CD4-positive, alpha-beta memory T cell (primary cell): ENCODE measurements around the gene NUP42. TPM values are rescaled to one million over a fixed set of nuclear protein-coding genes. Genes with fewer than 3 reads are reported as not detected.
A peak's percentile ranks its signal among the peaks of the same experiment; 100 is the strongest.

Source experiments
- CTCF ChIA-PET: fragments of 350-600 bp; sonication (Branson Sonifier 250); formaldehyde crosslinking; loops from one replicate; lab custom pipeline; 2021; ENCODE audit warnings: inconsistent platforms; ENCODE audit not compliant: partially characterized antibody; lab: Charles Lee
- POLR2A ChIA-PET: fragments of 350-600 bp; sonication (Branson Sonifier 250); formaldehyde crosslinking; loops from one replicate; lab custom pipeline; 2021; ENCODE audit not compliant: partially characterized antibody; lab: Charles Lee
- DNase-seq, 5 donors: peaks; one replicate each; pipeline versions ENCODE4 v3.0.0 to v3.0.0-alpha.2; 2020 to 2022; ENCODE audit warnings: mixed read lengths in 1 of 5
- H3K27ac ChIP-seq: one replicate; pipeline ENCODE4 v1.7.0; 2013; ENCODE audit warnings: low read depth, low read length
- H3K27me3 ChIP-seq: 2 replicates; pipeline ENCODE4 v1.7.0; 2013; ENCODE audit warnings: mild to moderate bottlenecking, low read length, moderate library complexity; ENCODE audit not compliant: insufficient read depth
- H3K36me3 ChIP-seq: 2 replicates; pipeline ENCODE4 v1.7.0; 2013; ENCODE audit warnings: mild to moderate bottlenecking, low read length, moderate library complexity; ENCODE audit not compliant: insufficient read depth
- H3K4me1 ChIP-seq: 2 replicates; pipeline ENCODE4 v1.7.0; 2013; ENCODE audit warnings: mild to moderate bottlenecking, low read length, moderate library complexity; ENCODE audit not compliant: insufficient read depth
- H3K4me3 ChIP-seq, 2 donors: one replicate each; pipeline ENCODE4 v1.7.0; 2013; ENCODE audit warnings: low read length in 2 of 2, mild to moderate bottlenecking in 1 of 2
- H3K9me3 ChIP-seq, 2 donors: one replicate each; pipeline ENCODE4 v1.7.0; 2013; ENCODE audit warnings: low read length in 2 of 2, control low read depth in 1 of 2; ENCODE audit not compliant: control insufficient read depth in 1 of 2
- H3K27ac Mint-ChIP-seq, 7 donors: one replicate each; pipeline ENCODE4 v1.8.0; 2020 to 2021; ENCODE audit warnings: mixed read lengths in 7 of 7, mild to moderate bottlenecking in 6 of 7, inconsistent platforms in 3 of 7, moderate library complexity in 3 of 7
- H3K27me3 Mint-ChIP-seq, 2 donors: one replicate each; pipeline ENCODE4 v1.8.0; 2020 to 2021; ENCODE audit warnings: mixed read lengths in 2 of 2
- H3K36me3 Mint-ChIP-seq, 2 donors: one replicate each; pipeline ENCODE4 v1.8.0; 2020 to 2021; ENCODE audit warnings: mixed read lengths in 2 of 2, inconsistent platforms in 1 of 2, mild to moderate bottlenecking in 1 of 2
- H3K4me1 Mint-ChIP-seq, 4 donors: one replicate each; pipeline ENCODE4 v1.8.0; 2020 to 2021; ENCODE audit warnings: mixed read lengths in 4 of 4, mild to moderate bottlenecking in 1 of 4
- H3K4me3 Mint-ChIP-seq, 8 donors: one replicate each; pipeline ENCODE4 v1.8.0; 2020 to 2021; ENCODE audit warnings: mixed read lengths in 8 of 8, mild to moderate bottlenecking in 7 of 8, moderate library complexity in 6 of 8, inconsistent platforms in 3 of 8
- H3K9me3 Mint-ChIP-seq, 8 donors: one replicate each; pipeline ENCODE4 v1.8.0; 2020 to 2021; ENCODE audit warnings: mixed read lengths in 8 of 8, mild to moderate bottlenecking in 5 of 8, inconsistent platforms in 3 of 8, moderate library complexity in 1 of 8
- intact Hi-C: fragments of 100-400 bp; cut with micrococcal nuclease; formaldehyde crosslinking; loops from one replicate; pipeline ENCODE4 v1.15.1; 2023
- polyA plus RNA-seq, 2 donors: library from polyadenylated mRNA; unstranded; fragments of 300-500 nt; fragmentation: Illumina TruSeq; gene quantifications; one replicate each; pipeline ENCODE4 v1.2.3, GENCODE V29; 2021
- total RNA-seq, 2 experiments: library from RNA; stranded (reverse); gene quantifications; one replicate each; pipeline ENCODE4 v1.2.3, GENCODE V29; 2021

Gene NUP42
- total and polyA plus RNA-seq, 4 experiments from 2014 or later = 33.3 to 40.8 (median 38.5) TPM

- Mint-ChIP-seq H3K27me3 (peaks cover 21 to 22% of the 10 kb centered on the region in 2 donors), H3K4me3 (no peak overlapping the region), H3K36me3 (peaks cover 0 to 6% of the 10 kb centered on the region in 2 donors), H3K9me3 (no peaks in the 10 kb centered on the region), H3K27ac (no peak overlapping the region), H3K4me1 (peaks cover 0 to 1% (median 0%) of the 10 kb centered on the region in 4 donors)
- no peaks in the 10 kb centered on the region for H3K4me1 ChIP-seq
- no peak overlapping the region for H3K4me3 ChIP-seq
- H3K36me3 ChIP-seq = no peaks in the 10 kb centered on the region
- CTCF ChIA-PET = interaction anchor here (0.9 to 1.5 kb wide), 2 partner anchors 26 to 30 kb away, joined by 3 read pairs; no protein-coding TSS in a partner anchor
- POLR2A ChIA-PET = no interaction called here
- H3K27ac ChIP-seq = no peak overlapping the region
- peaks cover 9% of the 10 kb centered on the region for H3K27me3 ChIP-seq
- intact Hi-C loops = no loop called here
- DNase-seq = no peak
- H3K9me3 ChIP-seq = no peaks in the 10 kb centered on the region
These were observed 60.5 kb downstream of the NUP42 start for GRCh38 chr7:23242321-23242720.

GRCh38 chr7:23242935-23243334 is 61.1 kb downstream of the NUP42 start:
- Histone ChIP-seq H3K36me3 (no peaks in the 10 kb centered on the region), H3K4me3 (no peak overlapping the region), H3K9me3 (no peaks in the 10 kb centered on the region), H3K27me3 (peaks cover 11% of the 10 kb centered on the region), H3K4me1 (peaks cover 3% of the 10 kb centered on the region), H3K27ac (no peak overlapping the region)
- H3K4me1 Mint-ChIP-seq = peaks cover 0 to 2% (median under 1%) of the 10 kb centered on the region in 4 donors
- ChIA-PET POLR2A (no interaction called here), CTCF (interaction anchor here (0.9 to 1.5 kb wide), 2 partner anchors 26 to 30 kb away, joined by 3 read pairs; no protein-coding TSS in a partner anchor)
- no peak overlapping the region for H3K27ac Mint-ChIP-seq
- peaks cover 0 to under 1% (median 0%) of the 10 kb centered on the region in 8 donors for H3K9me3 Mint-ChIP-seq
- H3K36me3 Mint-ChIP-seq = peaks cover 0 to 6% of the 10 kb centered on the region in 2 donors
- intact Hi-C loops = no loop called here
- no peak overlapping the region for H3K4me3 Mint-ChIP-seq
- no peak for DNase-seq
- peaks cover 22 to 23% of the 10 kb centered on the region in 2 donors for H3K27me3 Mint-ChIP-seq

- intact Hi-C loops = no loop called here
- Mint-ChIP-seq H3K27me3 (peaks cover 41 to 47% of the 10 kb centered on the region in 2 donors), H3K9me3 (peaks cover 0 to 10% (median 5%) of the 10 kb centered on the region in 8 donors), H3K4me1 (peaks cover 0 to 5% (median 2%) of the 10 kb centered on the region in 4 donors), H3K36me3 (peaks cover 0 to 6% of the 10 kb centered on the region in 2 donors), H3K27ac (no peak within 1 kb of the TSS), H3K4me3 (no peak within 1 kb of the TSS)
- DNase-seq = no peak
- peaks cover 7% of the 10 kb centered on the region for H3K4me1 ChIP-seq
- H3K36me3 ChIP-seq = no peaks in the 10 kb centered on the region
- ChIA-PET CTCF (no interaction called here), POLR2A (no interaction called here)
- no peak within 1 kb of the TSS for H3K4me3 ChIP-seq
- peaks cover 13% of the 10 kb centered on the region for H3K27me3 ChIP-seq
- no peaks in the 10 kb centered on the region for H3K9me3 ChIP-seq
- H3K27ac ChIP-seq = no peak within 1 kb of the TSS
These were observed 64.7 kb downstream of the NUP42 start, which contains the start of gene GPNMB for GRCh38 chr7:23246555-23246954. Gene GPNMB, plus strand, starts transcription at chr7:23246775. Its CDS starts 83 bp downstream, at chr7:23246858.

GRCh38 chr7:23247046-23247602 is 65.3 kb downstream of the NUP42 start:
- POLR2A ChIA-PET = no interaction called here
- peaks cover 0 to 10% of the 10 kb centered on the region in 2 donors for H3K36me3 Mint-ChIP-seq
- H3K9me3 Mint-ChIP-seq = peaks cover 3 to 16% (median 8%) of the 10 kb centered on the region in 8 donors
- H3K27ac Mint-ChIP-seq = no peak overlapping the region
- no peaks in the 10 kb centered on the region for H3K9me3 ChIP-seq
- H3K4me3 Mint-ChIP-seq = no peak overlapping the region
- peaks cover 7% of the 10 kb centered on the region for H3K4me1 ChIP-seq
- H3K36me3 ChIP-seq = no peaks in the 10 kb centered on the region
- no peak overlapping the region for H3K27ac ChIP-seq
- peaks cover 0 to 5% (median 2%) of the 10 kb centered on the region in 4 donors for H3K4me1 Mint-ChIP-seq
- intact Hi-C loops = no loop called here
- CTCF ChIA-PET = no interaction called here
- no peak overlapping the region for H3K4me3 ChIP-seq
- no peak for DNase-seq
- H3K27me3 ChIP-seq = peaks cover 19% of the 10 kb centered on the region
- peaks cover 41 to 51% of the 10 kb centered on the region in 2 donors for H3K27me3 Mint-ChIP-seq

GRCh38 chr7:23247603-23248335 is 65.9 kb downstream of the NUP42 start:
- H3K4me1 ChIP-seq = peaks cover 7% of the 10 kb centered on the region
- DNase-seq = no peak
- H3K9me3 Mint-ChIP-seq = peaks cover 3 to 19% (median 8%) of the 10 kb centered on the region in 8 donors
- H3K27me3 ChIP-seq = peaks cover 19% of the 10 kb centered on the region
- no peaks in the 10 kb centered on the region for H3K36me3 ChIP-seq
- intact Hi-C loops = no loop called here
- H3K9me3 ChIP-seq = no peaks in the 10 kb centered on the region
- H3K27me3 Mint-ChIP-seq = peaks cover 38 to 50% of the 10 kb centered on the region in 2 donors
- CTCF ChIA-PET = interaction anchor here (0.7 kb wide), 1 partner anchor 10 kb away, joined by 3 read pairs; no protein-coding TSS in a partner anchor
- POLR2A ChIA-PET = no interaction called here
- no peak overlapping the region for H3K27ac ChIP-seq
- peak overlapping the region in 3 of 8 donors; percentile 32 to 56 (median 45) for H3K4me3 Mint-ChIP-seq
- peaks cover 0 to 5% (median 2%) of the 10 kb centered on the region in 4 donors for H3K4me1 Mint-ChIP-seq
- no peak overlapping the region for H3K4me3 ChIP-seq
- H3K27ac Mint-ChIP-seq = no peak overlapping the region
- H3K36me3 Mint-ChIP-seq = peaks cover 0 to 10% of the 10 kb centered on the region in 2 donors

GRCh38 chr7:23249486-23249885 is 67.6 kb downstream of the NUP42 start:
- Mint-ChIP-seq H3K27me3 (peaks cover 41 to 54% of the 10 kb centered on the region in 2 donors), H3K36me3 (peaks cover 0 to 5% of the 10 kb centered on the region in 2 donors), H3K4me1 (peaks cover 0 to 5% (median 2%) of the 10 kb centered on the region in 4 donors), H3K27ac (no peak overlapping the region), H3K9me3 (peaks cover 3 to 19% (median 8%) of the 10 kb centered on the region in 8 donors), H3K4me3 (no peak overlapping the region)
- Histone ChIP-seq H3K4me3 (no peak overlapping the region), H3K27me3 (peaks cover 19% of the 10 kb centered on the region), H3K27ac (no peak overlapping the region), H3K4me1 (peaks cover 7% of the 10 kb centered on the region), H3K36me3 (no peaks in the 10 kb centered on the region), H3K9me3 (no peaks in the 10 kb centered on the region)
- POLR2A ChIA-PET = no interaction called here
- CTCF ChIA-PET = interaction anchor here (1.0 kb wide), 1 partner anchor 14 kb away, joined by 3 read pairs; no protein-coding TSS in a partner anchor
- DNase-seq = no peak
- intact Hi-C loops = no loop called here
